Effector memory CD8-positive, alpha-beta T cell (primary cell): ENCODE results near the gene REG1A.

Experiments used
- ATAC-seq: fragments of 150-1000 bp; cut with Tn5 transposase; replicated peaks from 2 replicates; pipeline ENCODE4 v1.10.0; 2021; ENCODE audit warnings: mild to moderate bottlenecking, moderate library complexity
- DNase-seq, 3 experiments: peaks; one replicate each; pipeline ENCODE4 v3.0.0; 2021
- H3K27ac Mint-ChIP-seq, 2 donors: one replicate each; pipeline ENCODE4 v1.8.0; 2022; ENCODE audit warnings: mild to moderate bottlenecking in 2 of 2, mixed read lengths in 2 of 2, moderate library complexity in 2 of 2
- H3K27me3 Mint-ChIP-seq, 2 donors: one replicate each; pipeline ENCODE4 v1.8.0; 2022; ENCODE audit warnings: mixed read lengths in 2 of 2
- H3K36me3 Mint-ChIP-seq: one replicate; pipeline ENCODE4 v1.8.0; 2022; ENCODE audit warnings: mild to moderate bottlenecking, moderate library complexity, mixed read lengths; ENCODE audit not compliant: insufficient read depth
- H3K4me1 Mint-ChIP-seq, 2 donors: one replicate each; pipeline ENCODE4 v1.8.0; 2022; ENCODE audit warnings: low read depth in 2 of 2, mixed read lengths in 2 of 2
- H3K4me3 Mint-ChIP-seq, 2 donors: one replicate each; pipeline ENCODE4 v1.8.0; 2022; ENCODE audit warnings: mild to moderate bottlenecking in 2 of 2, mixed read lengths in 2 of 2, moderate library complexity in 2 of 2
- H3K9me3 Mint-ChIP-seq, 2 donors: one replicate each; pipeline ENCODE4 v1.8.0; 2022; ENCODE audit warnings: mixed read lengths in 2 of 2
- total RNA-seq, 9 experiments: gene quantifications; one replicate each; lab custom pipeline; 2026; lab: John Stamatoyannopoulos, UW

Gene REG1A
- total RNA-seq: 0 reads per million in 9 experiments

- Mint-ChIP-seq H3K4me1 (no peaks in the 10 kb centered on the region), H3K27me3 (no peaks in the 10 kb centered on the region), H3K27ac (no peak within 1 kb of the TSS), H3K4me3 (no peak within 1 kb of the TSS), H3K9me3 (peaks cover 4 to 29% of the 10 kb centered on the region in 2 donors), H3K36me3 (no peaks in the 10 kb centered on the region)
- no peak for DNase-seq
- no peak for ATAC-seq
Measured at GRCh38 chr2:79120194-79120713, at the start of gene REG1A. TSS of gene REG1A (plus strand) at chr2:79120488. CDS start at chr2:79120862, 374 bp downstream.

- DNase-seq (no peak), ATAC-seq (no peak)
- H3K4me1 Mint-ChIP-seq: no peaks in the 10 kb centered on the region
- no peak overlapping the region for H3K27ac Mint-ChIP-seq
- H3K4me3 Mint-ChIP-seq: no peak overlapping the region
- H3K36me3 Mint-ChIP-seq: no peaks in the 10 kb centered on the region
- H3K9me3 Mint-ChIP-seq: peaks cover 17 to 34% of the 10 kb centered on the region in 2 donors
- H3K27me3 Mint-ChIP-seq: no peaks in the 10 kb centered on the region
Measured at GRCh38 chr2:79071078-79071477, 49.2 kb upstream of the REG1A start.

- no peak overlapping the region for H3K27ac Mint-ChIP-seq
- no peaks in the 10 kb centered on the region for H3K36me3 Mint-ChIP-seq
- H3K4me3 Mint-ChIP-seq: no peak overlapping the region
- DNase-seq: no peak
- no peaks in the 10 kb centered on the region for H3K27me3 Mint-ChIP-seq
- no peak for ATAC-seq
- peaks cover 17 to 54% of the 10 kb centered on the region in 2 donors for H3K9me3 Mint-ChIP-seq
- H3K4me1 Mint-ChIP-seq: no peaks in the 10 kb centered on the region
Measured at GRCh38 chr2:79082987-79083386, 37.3 kb upstream of the REG1A start.

GRCh38 chr2:79083597-79084251, 36.6 kb upstream of the REG1A start:
- Mint-ChIP-seq H3K4me1 (no peaks in the 10 kb centered on the region), H3K27me3 (no peaks in the 10 kb centered on the region), H3K36me3 (no peaks in the 10 kb centered on the region), H3K27ac (no peak overlapping the region), H3K4me3 (no peak overlapping the region), H3K9me3 (peaks cover 19 to 55% of the 10 kb centered on the region in 2 donors)
- DNase-seq: no peak
- no peak for ATAC-seq

GRCh38 chr2:79084495-79085135, 35.7 kb upstream of the REG1A start:
- no peak for ATAC-seq
- H3K4me1 Mint-ChIP-seq: no peaks in the 10 kb centered on the region
- H3K27me3 Mint-ChIP-seq: no peaks in the 10 kb centered on the region
- no peak for DNase-seq
- no peaks in the 10 kb centered on the region for H3K36me3 Mint-ChIP-seq
- no peak overlapping the region for H3K4me3 Mint-ChIP-seq
- peaks cover 13 to 51% of the 10 kb centered on the region in 2 donors for H3K9me3 Mint-ChIP-seq
- H3K27ac Mint-ChIP-seq: no peak overlapping the region

GRCh38 chr2:79085382-79085781, 34.9 kb upstream of the REG1A start:
- ATAC-seq (no peak), DNase-seq (no peak)
- no peak overlapping the region for H3K4me3 Mint-ChIP-seq
- no peaks in the 10 kb centered on the region for H3K27me3 Mint-ChIP-seq
- H3K9me3 Mint-ChIP-seq: peaks cover 13 to 51% of the 10 kb centered on the region in 2 donors
- no peaks in the 10 kb centered on the region for H3K36me3 Mint-ChIP-seq
- no peaks in the 10 kb centered on the region for H3K4me1 Mint-ChIP-seq
- no peak overlapping the region for H3K27ac Mint-ChIP-seq

GRCh38 chr2:79086255-79086654, 34.0 kb upstream of the REG1A start:
- no peaks in the 10 kb centered on the region for H3K4me1 Mint-ChIP-seq
- H3K9me3 Mint-ChIP-seq: peaks cover 13 to 42% of the 10 kb centered on the region in 2 donors
- H3K36me3 Mint-ChIP-seq: no peaks in the 10 kb centered on the region
- H3K27me3 Mint-ChIP-seq: no peaks in the 10 kb centered on the region
- no peak overlapping the region for H3K4me3 Mint-ChIP-seq
- ATAC-seq (no peak), DNase-seq (no peak)
- no peak overlapping the region for H3K27ac Mint-ChIP-seq

GRCh38 chr2:79087785-79088364, 32.4 kb upstream of the REG1A start, which contains the start of gene REG1B:
TSS of gene REG1B (minus strand) at chr2:79087993. CDS start at chr2:79087612, 381 bp downstream.
- no peaks in the 10 kb centered on the region for H3K4me1 Mint-ChIP-seq
- H3K27ac Mint-ChIP-seq: no peak within 1 kb of the TSS
- H3K27me3 Mint-ChIP-seq: no peaks in the 10 kb centered on the region
- H3K4me3 Mint-ChIP-seq: no peak within 1 kb of the TSS
- no peaks in the 10 kb centered on the region for H3K36me3 Mint-ChIP-seq
- DNase-seq (no peak), ATAC-seq (no peak)
- H3K9me3 Mint-ChIP-seq: peaks cover 10 to 28% of the 10 kb centered on the region in 2 donors

- Mint-ChIP-seq H3K36me3 (no peaks in the 10 kb centered on the region), H3K4me1 (no peaks in the 10 kb centered on the region), H3K4me3 (no peak overlapping the region), H3K27ac (no peak overlapping the region), H3K27me3 (no peaks in the 10 kb centered on the region), H3K9me3 (peaks cover 9 to 27% of the 10 kb centered on the region in 2 donors)
- DNase-seq (no peak), ATAC-seq (no peak)
Measured at GRCh38 chr2:79090693-79091092, 29.6 kb upstream of the REG1A start.

- no peaks in the 10 kb centered on the region for H3K36me3 Mint-ChIP-seq
- no peaks in the 10 kb centered on the region for H3K27me3 Mint-ChIP-seq
- H3K4me3 Mint-ChIP-seq: no peak overlapping the region
- peaks cover 10 to 14% of the 10 kb centered on the region in 2 donors for H3K9me3 Mint-ChIP-seq
- ATAC-seq (no peak), DNase-seq (no peak)
- H3K4me1 Mint-ChIP-seq: no peaks in the 10 kb centered on the region
- H3K27ac Mint-ChIP-seq: no peak overlapping the region
Measured at GRCh38 chr2:79097843-79098242, 22.4 kb upstream of the REG1A start.

- ATAC-seq: no peak
- Mint-ChIP-seq H3K27ac (no peak overlapping the region), H3K9me3 (peaks cover 13 to 14% of the 10 kb centered on the region in 2 donors), H3K27me3 (no peaks in the 10 kb centered on the region), H3K4me1 (no peaks in the 10 kb centered on the region), H3K36me3 (no peaks in the 10 kb centered on the region), H3K4me3 (no peak overlapping the region)
- DNase-seq: no peak
Measured at GRCh38 chr2:79099140-79099686, 21.1 kb upstream of the REG1A start.

- Mint-ChIP-seq H3K4me3 (no peak overlapping the region), H3K4me1 (no peaks in the 10 kb centered on the region)
- ATAC-seq: no peak
Measured at GRCh38 chr2:79100285-79100684, 20.0 kb upstream of the REG1A start.

GRCh38 chr2:79101024-79101423, 19.3 kb upstream of the REG1A start:
- ATAC-seq: no peak
- Mint-ChIP-seq H3K36me3 (no peaks in the 10 kb centered on the region), H3K27me3 (no peaks in the 10 kb centered on the region), H3K27ac (no peak overlapping the region), H3K9me3 (peaks cover 13 to 14% of the 10 kb centered on the region in 2 donors), H3K4me1 (no peaks in the 10 kb centered on the region), H3K4me3 (no peak overlapping the region)
- no peak for DNase-seq

More at GRCh38 chr2:79100285-79100684, 20.0 kb upstream of the REG1A start:
- H3K36me3 Mint-ChIP-seq: no peaks in the 10 kb centered on the region
- no peak for DNase-seq
- peaks cover 13 to 14% of the 10 kb centered on the region in 2 donors for H3K9me3 Mint-ChIP-seq
- no peak overlapping the region for H3K27ac Mint-ChIP-seq
- no peaks in the 10 kb centered on the region for H3K27me3 Mint-ChIP-seq
